Measurements from ENCODE around the gene ERO1B.

Gene ERO1B

DNA sequence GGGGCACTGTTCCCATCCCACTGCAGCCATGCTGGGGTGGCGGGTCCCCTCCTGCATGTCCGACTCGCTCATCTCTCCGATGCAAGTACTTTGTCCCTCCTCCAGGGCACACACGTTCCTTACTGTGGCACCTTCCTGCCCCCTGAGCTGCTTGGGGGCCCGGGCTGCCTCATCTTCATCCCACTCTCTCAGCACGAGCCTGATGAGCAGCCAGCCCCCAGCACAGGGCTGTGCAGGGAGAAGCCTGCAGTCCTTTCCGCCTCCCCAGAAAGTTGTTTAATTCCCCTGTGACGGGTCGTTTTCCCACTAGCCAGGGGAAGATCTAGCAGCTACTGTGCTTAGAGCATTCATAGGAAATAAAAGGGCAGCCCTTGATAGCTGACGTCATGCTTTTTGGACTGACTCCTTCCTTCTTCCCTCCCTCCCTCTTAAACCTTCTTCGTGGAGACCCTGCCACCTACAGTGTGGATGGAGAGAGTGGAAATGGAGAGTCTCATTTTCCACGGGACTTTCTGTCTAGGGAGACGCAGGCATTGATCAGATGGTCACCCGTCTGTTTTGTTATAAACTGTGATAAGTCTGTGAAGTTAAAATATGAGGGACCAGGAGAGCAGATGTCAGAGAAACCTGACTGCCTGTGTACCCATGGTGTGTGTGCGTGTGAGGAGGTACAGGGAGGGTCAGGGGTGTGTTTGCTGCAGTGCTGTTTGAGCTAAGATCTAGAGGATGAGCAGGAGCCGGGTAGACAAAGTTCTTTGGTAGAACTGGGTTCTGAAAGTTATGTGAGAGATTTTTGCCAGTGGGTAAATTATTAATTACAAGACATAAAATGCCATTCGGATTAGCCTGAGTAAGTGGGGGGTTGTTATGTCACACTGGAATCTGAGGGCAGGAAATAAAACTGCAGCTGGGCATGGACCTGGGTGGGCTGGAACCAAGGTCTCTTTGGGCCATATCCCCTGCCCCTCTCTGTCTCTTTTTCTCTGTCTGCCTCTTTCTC is 105.1 kb downstream of the ERO1B start:
- FAIRE-seq = no peak

DNA sequence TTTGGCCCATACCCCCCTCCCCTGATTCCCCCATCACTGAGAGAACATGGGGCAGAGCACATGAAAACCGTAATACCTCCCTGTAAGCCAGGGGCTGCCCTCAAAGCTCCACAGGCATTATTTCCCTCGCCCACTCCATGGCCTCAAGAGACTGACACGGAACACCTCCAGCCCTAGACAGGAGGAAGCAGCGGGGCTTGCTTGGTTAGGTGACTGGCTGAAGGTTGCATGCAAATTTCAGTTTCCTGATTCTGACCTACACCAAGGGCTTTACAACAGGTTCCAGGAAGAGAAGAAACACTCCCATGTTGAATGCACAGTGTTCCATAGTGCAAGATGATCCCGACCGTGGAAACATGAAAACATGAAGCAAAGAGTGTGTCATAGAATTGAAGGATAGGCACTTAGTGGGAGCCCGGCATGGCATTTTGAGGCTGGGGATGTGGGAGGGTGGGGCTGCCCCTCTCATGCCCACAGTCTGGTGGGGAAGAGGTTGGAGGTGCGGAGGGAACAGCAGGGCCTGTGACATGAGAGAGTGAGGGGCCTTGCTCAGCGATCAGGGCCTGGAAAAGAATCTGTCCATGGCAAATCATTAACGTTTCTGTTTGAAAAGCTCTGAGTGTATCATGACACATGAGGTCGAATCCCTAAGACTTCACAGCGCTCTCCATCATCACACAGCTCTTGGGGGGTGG is 106.0 kb downstream of the ERO1B start:
- FAIRE-seq = no peak

DNA sequence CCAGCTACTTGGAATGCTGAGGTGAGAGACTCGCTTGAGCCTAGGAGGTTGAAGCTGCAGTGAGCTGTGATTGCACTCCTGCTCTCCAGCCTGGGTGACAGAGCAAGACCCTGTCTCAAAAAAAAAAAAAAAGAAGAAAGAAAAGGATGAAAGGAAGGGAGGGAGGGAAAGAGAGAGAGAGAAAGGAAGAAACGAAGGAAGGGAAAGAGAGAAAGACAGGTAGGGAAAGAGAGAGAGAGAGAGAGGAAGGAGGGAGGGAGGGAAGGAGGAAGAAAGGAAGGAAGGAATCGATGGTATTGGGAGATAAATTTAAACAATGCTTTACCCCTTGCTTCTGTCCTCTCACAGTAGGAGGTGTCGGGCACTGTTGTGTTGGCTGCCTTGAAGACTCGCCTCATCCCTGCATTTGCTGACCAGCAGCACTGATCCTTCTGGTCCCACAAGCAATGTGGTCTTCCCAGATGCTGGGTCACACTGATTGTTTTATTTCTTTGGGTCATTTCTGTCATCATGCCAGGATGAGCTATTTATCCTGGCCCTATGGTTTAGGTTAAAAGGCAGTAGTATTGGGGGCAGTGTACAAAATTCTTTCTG is 108.5 kb downstream of the ERO1B start:
- no peak for FAIRE-seq

DNA sequence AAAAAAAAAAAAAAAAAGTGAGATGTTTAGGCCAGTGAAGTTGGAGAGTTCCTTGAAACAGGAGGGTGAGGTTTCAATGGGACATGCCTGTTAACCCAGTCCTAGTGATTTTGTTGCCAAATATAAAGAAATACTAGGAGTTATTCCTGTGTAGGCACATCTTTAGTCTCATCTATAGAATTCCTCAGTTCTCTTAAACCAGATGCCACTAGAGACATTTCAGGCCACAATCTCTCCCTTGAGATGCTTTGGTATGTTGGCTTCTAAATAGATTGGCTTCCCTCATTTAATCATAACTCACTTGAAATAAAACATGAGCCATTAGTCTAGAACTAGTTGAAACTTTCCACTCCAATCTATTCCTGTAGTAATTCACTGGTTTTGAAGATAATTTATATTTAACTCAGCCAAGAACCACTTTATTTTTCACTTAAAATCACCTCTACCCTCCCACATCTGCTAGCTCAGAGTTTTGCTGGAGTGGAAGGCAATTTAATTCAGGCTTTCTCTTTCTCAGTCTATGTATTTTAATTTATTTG is 109.6 kb downstream of the ERO1B start:
- no peak for FAIRE-seq

DNA sequence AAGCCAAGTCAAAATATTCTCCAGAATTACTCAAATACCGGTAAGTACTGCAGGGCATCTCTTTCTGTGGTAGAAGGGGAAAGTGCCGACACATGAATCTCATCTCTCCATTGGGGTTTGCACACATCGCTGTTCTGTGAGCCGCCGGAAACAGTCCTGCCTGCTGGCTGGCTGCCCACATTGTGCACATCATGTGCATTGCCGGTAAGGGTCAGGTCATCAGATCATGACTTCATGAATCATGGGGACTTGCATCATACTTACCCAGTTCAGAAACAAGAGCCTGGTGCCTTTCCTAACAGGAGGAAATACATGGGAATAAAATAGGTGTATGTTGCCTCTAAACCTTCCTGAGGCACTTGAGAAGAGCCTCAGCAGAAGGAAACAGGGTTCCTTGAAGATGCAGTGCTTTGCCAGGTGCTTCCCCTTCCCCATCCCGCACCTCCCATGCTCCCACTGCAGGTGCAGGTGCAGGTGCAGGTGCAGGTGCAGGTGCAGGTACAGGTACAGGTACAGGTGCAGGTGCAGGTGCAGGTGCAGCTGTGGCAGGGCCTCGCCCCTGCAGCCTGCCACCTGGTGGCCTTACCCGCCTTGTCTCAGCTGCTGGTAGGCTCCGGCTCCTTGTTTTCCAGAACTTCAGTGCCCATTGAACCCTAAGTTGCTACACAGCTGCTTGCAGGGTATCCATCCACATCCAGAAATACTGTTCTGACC is 112.9 kb downstream of the ERO1B start:
- FAIRE-seq = no peak

DNA sequence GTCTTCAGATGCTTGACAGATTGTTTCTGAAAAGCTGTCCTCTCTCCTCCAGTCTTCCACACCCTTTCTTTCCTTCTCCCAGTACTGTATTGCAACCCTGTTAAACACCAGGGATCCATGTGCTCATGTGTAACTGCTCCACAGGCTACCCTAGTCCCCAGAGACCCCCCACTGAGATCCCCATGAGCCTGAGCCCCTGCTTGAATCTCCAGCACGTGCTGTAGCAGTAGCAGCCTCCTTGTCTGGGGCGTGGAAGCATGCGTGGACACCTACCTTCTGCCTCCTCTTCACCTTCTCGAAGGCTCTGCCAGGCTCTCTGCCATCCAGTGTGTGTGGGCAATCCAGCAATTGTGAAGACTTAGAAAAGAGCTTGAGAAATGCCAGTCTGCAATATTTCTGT is 114.2 kb downstream of the ERO1B start:
- no peak for FAIRE-seq

DNA sequence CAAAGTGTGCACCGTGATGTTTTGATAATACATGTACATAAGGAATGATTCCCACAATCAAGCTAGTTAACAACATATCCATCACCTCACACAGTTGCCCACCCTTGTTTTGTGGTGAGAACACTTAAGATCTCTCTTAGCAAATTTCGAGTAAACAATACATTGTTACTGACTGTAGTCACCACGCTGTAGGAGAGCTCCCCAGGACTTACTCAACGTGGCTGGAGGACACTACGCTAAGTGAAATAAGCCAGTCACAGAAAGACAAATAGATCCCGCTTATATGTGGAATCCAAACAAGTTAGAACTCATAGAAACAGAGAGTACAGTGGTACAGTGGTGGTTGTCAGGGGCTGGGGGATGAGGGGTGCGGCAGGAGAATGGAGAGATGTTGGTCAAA is 114.6 kb downstream of the ERO1B start:
- no peak for FAIRE-seq

DNA sequence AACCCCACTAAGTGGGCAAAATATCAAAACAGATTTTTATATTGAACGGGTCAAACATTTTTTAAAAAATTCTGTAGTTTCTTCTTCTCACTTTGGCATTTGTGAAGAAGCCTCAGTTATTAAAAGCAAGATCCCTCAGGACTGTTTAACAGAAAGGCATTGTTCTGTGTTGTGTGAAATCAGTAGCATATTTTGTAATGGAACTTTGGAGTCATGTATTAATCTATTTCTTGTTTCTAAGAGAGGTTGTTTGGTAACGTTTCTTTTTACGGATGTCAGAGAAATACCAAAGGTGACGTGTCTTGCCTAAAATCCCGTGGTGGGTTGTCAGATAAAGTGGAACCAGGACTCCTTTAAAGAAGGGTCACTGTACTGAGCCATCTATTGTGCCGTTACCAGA is 115.7 kb downstream of the ERO1B start:
- no peak for FAIRE-seq

All from G401.6 (cell line).